Measurements from ENCODE around the gene CSNK1G3.

DNA sequence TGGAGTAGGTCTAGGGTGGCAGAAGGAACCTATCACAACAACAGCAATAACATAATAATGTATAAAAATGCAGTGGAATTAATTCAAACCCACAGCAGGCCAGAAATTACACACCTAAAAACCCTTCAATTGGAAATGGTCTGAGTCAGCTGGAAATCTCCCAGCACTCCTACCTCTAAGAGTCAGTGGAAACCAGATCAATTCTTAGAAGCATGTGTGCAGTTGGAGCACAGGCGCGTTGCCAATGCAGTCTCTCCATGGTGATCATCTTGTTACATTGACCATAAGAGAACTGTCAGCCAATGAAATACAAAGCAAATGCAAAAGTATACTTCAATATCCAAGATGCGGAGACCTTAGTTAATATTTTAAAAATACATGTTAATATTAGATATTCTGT is 15.1 kb upstream of the CSNK1G3 start:
- TF ChIP-seq MAZ (IDR thresholded peaks at IDR 0.05; ENCODE audit: borderline replicate concordance, low read depth, low read length), result no peak
- TF ChIP-seq, protein P1, sequence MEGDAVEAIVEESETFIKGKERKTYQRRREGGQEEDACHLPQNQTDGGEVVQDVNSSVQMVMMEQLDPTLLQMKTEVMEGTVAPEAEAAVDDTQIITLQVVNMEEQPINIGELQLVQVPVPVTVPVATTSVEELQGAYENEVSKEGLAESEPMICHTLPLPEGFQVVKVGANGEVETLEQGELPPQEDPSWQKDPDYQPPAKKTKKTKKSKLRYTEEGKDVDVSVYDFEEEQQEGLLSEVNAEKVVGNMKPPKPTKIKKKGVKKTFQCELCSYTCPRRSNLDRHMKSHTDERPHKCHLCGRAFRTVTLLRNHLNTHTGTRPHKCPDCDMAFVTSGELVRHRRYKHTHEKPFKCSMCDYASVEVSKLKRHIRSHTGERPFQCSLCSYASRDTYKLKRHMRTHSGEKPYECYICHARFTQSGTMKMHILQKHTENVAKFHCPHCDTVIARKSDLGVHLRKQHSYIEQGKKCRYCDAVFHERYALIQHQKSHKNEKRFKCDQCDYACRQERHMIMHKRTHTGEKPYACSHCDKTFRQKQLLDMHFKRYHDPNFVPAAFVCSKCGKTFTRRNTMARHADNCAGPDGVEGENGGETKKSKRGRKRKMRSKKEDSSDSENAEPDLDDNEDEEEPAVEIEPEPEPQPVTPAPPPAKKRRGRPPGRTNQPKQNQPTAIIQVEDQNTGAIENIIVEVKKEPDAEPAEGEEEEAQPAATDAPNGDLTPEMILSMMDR (IDR thresholded peaks at IDR 0.05), result no peak

All from A549 (cell line).